NCI-H345 (cell line): ENCODE results near the gene MYOG.

Experiments
- DNase-seq: peaks from one replicate; lab custom pipeline; 2025; lab: John Stamatoyannopoulos, UW

The MYOG gene

GRCh38 chr1:203046984-203047630, 38.7 kb downstream of the MYOG start:
- no peak for DNase-seq

DNA sequence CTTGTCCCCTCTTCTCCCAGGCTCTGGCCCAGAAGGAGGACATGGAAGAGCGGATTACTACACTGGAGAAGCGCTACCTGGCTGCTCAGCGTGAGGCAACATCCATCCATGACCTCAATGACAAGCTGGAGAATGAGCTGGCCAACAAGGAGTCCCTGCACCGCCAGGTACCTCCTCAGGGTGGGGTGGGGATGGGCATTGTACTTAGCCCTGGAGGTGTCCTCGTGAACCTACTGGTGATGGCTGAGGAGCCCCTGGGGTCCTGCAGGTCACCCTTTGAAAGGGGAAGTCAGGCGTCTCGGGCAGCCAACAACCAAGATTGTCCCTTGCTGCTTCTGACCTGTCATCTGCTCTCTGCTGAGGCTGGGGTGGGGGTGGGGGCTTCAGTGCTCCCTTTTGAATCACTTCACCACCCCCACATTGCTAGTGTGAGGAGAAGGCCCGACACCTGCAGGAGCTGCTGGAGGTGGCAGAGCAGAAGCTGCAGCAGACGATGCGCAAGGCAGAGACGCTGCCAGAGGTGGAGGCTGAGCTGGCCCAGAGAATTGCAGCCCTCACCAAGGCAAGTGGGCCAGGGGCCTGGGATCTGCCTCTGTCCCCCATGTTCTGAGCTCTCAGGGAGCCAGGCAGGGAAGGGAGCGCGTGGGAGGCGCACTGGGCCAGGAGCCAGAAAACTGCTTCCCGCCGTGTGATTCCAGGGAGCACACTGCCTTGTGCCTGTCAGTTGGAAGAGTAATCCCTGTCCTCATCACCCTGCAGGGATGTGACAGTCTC, 39.8 kb downstream of the MYOG start:
- DNase-seq: no peak

- DNase-seq: no peak
These were observed 40.5 kb downstream of the MYOG start for GRCh38 chr1:203045336-203045735.

- no peak for DNase-seq
These were observed 41.1 kb downstream of the MYOG start for GRCh38 chr1:203044546-203045250.

DNA sequence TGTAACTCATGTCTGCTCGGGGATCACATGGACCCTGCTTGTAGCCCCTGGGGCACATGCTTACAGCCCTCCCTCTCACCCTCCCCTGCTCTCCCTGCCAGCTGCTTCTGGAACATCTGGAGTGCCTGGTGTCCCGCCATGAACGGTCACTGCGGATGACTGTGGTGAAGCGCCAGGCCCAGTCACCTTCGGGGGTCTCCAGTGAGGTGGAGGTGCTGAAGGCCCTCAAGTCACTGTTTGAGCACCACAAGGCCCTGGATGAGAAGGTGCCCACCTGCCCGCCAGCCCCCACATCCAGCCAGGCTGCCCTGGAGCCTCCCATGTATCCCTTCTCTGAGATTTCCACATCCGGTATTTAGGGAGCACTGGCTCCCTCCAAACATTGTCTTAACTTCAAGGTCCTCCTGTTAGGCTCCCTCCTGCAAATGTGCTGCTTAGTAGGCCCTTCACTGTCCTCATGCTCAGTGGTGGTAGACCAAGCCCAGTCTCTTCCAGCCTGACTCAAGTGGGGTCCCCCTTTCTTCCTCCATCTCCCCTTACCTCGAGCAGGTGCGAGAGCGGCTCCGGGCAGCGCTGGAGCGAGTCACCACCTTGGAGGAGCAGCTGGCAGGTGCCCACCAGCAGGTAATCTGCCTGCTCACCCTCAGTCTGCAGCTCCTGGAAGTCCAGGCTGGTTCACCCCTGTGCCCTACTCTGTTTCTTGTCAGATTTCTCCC, 41.8 kb downstream of the MYOG start:
- no peak for DNase-seq

- no peak for DNase-seq
These were observed 44.4 kb downstream of the MYOG start for GRCh38 chr1:203041351-203041932.

GRCh38 chr1:203040513-203041275, 45.1 kb downstream of the MYOG start:
- no peak for DNase-seq

DNA sequence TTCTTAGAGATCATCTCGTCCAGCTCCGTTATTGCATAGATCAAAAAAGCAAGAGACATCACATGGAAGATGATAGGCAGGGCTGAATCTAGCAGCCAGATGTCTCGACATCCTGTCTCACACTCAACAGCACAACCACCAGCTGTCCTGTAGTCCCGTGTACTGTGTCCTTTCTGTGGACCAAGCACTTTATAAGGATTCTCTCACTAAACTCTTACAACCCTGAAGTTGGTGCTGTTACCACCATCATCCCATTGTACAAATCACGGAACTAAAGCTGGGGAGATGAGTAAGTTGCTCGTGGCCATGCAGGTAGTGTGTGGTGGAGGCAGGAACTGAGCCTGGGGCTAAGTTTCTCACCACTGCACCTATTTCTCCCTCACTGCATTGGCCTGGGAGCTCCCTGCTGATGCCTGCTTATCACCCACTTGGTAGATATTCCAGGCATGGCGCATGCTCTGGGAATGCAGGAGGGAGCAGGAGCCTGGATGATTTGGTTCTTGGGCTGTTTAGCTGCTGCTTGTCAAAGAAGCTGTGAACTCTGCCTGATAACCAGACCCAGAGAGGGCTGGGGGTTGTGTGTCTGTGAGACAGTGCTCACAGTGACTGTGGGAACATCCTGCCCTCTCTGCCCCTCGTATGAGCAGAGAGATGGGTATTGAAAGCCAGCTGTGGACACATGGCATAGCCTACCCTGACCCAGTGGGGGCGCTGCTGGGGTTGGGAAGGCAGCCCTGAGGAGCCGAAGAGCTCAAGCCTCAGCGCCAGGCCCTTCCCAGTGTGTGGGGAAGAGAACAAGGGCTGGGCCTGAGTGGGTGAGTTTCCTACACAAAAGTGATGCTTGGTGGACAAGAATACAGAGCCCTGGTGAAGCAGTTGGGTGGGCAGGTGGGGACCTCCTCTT, 46.0 kb downstream of the MYOG start:
- no peak for DNase-seq

GRCh38 chr1:203038891-203039608, 46.8 kb downstream of the MYOG start:
- peak; percentile 64 for DNase-seq

DNA sequence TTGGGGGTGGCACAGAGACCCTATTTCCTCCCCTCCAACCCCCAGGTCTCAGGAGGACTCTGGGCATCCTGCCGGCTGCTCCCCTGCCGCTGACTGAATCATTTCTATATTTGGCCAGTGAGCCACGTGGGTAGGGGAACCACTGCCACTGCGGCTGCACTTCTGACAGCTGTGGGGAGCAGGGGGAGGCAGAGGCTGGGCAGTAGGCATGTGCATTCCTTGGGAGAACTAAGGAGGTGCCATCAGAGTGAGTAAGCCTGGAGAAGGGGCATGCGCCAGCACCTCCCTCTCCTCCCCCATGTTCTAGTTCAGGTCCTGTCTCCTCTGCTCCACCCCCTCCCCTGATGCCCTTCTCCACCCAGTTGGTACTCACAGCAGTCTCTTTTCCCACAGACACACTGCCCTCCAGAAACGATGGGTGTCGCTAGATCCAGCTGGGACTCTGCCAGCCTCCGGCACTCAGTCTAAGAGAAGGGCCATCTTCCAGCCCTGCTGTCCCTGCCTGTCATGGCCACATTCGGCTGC, 47.5 kb downstream of the MYOG start:
- DNase-seq: no peak

- no peak for DNase-seq
These were observed 48.2 kb downstream of the MYOG start for GRCh38 chr1:203037509-203038190.

GRCh38 chr1:203036537-203036936, 49.3 kb downstream of the MYOG start:
- no peak for DNase-seq

DNA sequence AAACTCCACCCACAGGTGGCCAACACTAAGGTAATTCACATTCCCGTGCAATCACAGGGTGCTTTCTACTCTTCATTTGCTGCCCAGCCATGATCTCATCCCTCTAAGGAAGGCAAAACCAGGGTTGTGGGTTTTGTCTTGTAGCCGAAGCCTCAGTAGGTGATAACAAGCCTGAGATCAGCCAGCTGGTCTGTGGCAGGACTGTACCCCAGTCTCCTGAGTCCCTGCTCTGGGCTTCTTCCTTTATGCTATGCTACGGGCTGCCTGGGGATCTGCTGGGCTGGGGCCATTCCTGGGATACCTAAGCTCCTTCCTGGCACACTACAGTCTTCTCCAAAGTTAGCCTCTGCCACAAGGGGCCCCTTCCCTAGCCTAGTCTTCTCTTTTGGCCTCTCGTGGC, 49.7 kb downstream of the MYOG start:
- DNase-seq: no peak

- DNase-seq: no peak
These were observed 50.5 kb downstream of the MYOG start for GRCh38 chr1:203035111-203036000.

- DNase-seq: no peak
These were observed 51.2 kb downstream of the MYOG start for GRCh38 chr1:203034422-203035110.

GRCh38 chr1:203033917-203034316, 51.9 kb downstream of the MYOG start:
- DNase-seq: no peak

DNA sequence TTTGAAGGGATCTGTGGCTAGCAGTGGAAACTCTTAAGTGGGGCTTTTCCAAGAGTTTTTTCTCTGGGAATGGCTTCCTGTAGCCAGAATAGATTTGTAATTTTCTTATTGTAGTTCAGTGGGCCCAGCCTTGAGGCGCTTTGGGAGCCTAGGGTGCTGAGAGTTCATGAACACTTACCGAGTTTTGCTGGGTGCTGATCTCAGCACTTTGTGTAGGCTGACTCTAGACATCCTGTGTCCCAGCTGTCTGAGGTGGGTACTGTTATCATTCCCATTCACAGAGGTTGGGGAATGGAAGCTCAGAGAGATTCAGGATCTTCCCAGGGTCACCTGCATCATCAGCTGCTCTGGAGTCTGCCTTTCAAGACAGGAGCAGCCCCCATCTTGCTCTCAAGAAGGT, 52.5 kb downstream of the MYOG start:
- no peak for DNase-seq
